H4 (cell line): ENCODE data around the gene KLHL40. TPM values are rescaled to one million over a fixed set of nuclear protein-coding genes. Genes with fewer than 3 reads are reported as not detected.
A peak's percentile ranks its signal among the peaks of the same experiment; 100 is the strongest.

ENCODE experiments used
- DNase-seq: peaks from one replicate; pipeline ENCODE4 v3.0.0-alpha.2; 2015; ENCODE audit warnings: low spot score
- total RNA-seq: library from RNA; depleted of rRNA; stranded (reverse); fragments of >200 nt; shearing (Covaris generic); gene quantifications from 2 replicates; pipeline ENCODE4 v1.2.3, GENCODE V29; 2014

The KLHL40 gene
- total RNA-seq, 1 experiment from 2014 or later, result not detected

DNA sequence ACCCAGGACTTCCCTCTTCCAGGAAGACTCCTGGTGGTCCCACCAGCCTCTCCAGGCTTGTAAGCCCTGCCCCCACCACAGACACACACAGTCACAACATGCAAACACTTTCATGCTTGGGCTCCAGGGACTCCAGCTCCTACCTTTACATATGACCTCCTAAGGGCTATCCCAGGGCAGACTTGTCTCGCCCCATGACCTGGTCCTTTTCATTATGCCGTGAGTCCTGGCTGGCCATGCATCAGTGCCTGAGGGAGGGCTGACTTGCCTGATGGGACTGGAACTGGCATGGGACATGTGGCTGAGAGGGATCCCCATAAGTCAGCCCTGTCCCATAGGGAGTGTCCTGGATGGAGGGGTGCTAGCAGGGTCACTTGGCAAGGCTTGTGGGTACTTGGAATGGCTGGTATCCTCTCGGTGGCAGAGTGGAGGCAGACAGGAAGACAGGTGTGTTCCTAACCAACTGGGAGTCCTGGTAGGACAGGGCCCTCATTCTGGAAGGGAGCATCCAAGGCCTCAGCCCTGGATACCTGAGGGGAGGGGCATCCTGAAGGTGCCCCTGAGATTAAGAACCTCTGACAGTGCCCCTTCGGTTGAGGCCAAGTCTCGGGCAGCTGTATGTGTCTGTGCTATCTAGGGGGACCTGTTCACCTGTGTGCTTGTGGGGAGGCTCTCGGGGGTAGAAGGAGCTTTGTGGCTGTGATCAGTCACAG, 17.8 kb downstream of the KLHL40 start:
- no peak for DNase-seq

- DNase-seq, result no peak
Observed at GRCh38 chr3:42703695-42704025, 18.3 kb downstream of the KLHL40 start.

- DNase-seq, result no peak
Observed at GRCh38 chr3:42704136-42704841, 19.0 kb downstream of the KLHL40 start.

DNA sequence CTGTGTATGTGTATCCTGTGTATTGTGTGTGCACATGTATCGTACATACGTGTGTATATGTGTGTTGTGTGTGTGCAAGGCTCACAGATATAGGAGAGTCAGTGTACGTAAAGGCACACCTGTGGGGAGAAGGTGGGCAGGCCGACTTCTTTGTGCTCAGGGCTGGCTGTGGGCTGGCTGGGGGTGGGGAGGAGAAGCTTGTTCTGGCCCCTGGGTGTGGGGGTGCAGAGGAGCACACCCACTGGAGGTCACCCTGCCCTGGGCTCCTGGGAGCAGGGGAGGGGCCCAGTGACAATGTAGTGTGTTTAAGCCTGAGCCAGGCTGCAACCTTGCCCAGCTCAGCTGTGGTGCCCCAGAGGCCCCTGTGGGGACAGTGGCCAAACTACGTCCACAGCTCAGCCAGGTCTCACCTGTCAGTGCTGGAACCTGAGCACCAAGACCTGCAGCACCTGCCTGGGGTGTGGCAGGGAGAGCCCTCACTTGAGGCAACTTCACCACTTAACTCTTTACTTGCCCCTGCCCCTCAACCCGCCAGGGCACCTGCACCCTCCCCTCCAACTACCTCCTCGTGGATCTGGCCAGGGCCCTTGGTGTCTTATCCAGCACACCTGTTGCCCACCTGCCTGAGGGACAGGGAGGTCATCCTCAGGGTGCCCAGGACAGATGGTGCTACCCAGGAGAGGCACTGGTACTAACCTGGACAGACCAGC, 19.9 kb downstream of the KLHL40 start:
- DNase-seq, result no peak

DNA sequence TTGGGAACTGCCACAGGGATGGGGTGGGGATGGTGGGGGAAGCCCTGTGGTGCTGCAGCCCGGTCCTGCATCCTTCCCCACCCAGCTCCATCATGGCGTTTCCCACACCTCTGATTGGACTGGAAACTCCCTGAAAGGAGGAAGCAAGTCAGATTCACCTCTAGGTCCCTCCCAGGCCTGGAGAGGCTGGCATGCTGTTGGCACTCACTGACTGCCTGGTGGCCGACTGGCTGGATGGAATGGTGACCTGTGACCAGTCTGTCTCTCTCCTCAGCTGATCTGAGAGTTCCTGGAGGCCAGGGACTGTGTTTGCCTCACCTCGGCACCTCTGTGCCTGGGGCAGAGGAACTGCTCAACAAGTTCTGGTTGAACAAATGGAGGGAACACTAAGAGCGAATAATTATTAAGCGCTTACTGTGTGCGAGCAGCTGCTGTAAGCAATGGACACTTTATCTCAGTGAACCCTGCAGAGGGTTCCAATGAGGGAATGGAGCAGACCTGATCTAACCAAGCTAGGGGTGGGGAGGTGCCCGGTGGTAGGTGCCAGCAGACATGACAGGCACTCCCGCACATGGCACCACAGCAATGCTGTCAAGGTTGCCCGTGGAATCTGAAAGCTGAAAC, 20.7 kb downstream of the KLHL40 start:
- no peak for DNase-seq

DNA sequence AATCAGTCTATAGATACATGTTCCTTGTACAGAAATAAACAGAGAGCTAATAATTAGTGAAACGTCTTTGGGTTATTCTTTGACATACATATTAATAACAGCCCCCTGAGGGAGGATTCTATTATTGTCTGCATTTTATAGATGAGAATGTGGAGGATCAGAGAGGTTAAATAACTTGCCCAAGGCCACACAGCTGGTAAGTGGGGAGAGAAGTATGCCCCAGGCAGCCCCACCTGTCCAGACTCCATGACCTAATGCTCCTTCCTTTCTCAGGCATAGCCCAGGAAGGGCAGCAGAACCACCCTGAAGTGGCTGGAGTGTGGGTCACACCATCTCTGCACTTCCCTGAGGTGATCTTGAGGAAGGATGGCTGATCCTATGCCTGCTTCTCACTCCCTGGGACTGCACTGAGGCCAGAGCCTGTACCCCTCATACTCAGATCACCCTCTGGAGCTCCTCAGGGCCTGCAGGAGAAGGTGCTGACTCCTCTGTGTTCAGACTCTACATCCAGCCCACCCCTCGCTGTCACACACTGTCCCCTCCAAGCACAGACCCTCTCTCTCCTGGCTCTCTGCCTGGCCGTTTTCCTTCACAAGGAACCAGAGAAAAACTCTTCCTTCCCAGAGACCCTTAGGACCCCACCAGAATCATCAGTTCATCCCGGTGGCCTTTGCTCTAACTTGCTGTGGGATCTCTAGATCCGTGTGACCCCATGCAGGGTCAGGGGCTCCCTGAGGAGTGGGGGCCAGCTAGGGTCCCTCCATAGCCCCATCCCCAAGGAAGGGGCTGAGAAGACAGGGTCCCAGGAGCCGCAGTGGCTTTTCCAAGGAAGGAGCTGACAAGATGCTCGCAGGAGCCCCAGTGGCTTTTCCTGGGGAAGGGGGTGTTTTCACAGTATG, 21.6 kb downstream of the KLHL40 start:
- DNase-seq, result no peak

GRCh38 chr3:42707620-42708355, 22.5 kb downstream of the KLHL40 start:
- DNase-seq, result no peak

DNA sequence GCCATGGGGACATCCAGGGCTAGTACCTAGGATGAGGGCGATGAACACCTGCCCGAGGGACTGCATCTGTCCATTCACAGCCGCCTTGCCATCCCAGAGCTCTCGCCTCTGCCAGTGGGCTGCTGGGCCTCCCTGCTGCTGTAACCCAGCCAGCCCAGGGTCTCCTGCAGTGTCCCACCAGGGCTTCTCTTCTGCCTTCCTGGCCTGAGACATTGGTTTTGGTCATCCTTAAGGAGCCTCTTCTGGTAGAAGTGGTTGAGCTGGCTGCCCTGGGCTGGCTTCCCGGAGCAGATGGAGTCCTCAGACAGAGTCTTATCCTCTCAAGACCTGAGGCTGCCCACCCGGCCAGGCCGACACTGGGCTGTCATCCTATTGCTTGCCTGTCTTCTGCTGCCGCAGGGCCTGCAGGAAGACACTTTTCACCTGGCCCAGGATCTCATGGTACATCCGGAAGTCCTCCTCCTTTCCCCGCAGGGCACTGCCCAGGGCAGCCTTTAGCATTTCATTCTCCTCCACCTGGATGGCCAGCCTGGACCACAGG, 23.3 kb downstream of the KLHL40 start:
- DNase-seq, result no peak

- DNase-seq, result no peak
Observed at GRCh38 chr3:42709621-42710020, 24.3 kb downstream of the KLHL40 start.

- no peak for DNase-seq
Observed at GRCh38 chr3:42710323-42711021, 25.1 kb downstream of the KLHL40 start.

DNA sequence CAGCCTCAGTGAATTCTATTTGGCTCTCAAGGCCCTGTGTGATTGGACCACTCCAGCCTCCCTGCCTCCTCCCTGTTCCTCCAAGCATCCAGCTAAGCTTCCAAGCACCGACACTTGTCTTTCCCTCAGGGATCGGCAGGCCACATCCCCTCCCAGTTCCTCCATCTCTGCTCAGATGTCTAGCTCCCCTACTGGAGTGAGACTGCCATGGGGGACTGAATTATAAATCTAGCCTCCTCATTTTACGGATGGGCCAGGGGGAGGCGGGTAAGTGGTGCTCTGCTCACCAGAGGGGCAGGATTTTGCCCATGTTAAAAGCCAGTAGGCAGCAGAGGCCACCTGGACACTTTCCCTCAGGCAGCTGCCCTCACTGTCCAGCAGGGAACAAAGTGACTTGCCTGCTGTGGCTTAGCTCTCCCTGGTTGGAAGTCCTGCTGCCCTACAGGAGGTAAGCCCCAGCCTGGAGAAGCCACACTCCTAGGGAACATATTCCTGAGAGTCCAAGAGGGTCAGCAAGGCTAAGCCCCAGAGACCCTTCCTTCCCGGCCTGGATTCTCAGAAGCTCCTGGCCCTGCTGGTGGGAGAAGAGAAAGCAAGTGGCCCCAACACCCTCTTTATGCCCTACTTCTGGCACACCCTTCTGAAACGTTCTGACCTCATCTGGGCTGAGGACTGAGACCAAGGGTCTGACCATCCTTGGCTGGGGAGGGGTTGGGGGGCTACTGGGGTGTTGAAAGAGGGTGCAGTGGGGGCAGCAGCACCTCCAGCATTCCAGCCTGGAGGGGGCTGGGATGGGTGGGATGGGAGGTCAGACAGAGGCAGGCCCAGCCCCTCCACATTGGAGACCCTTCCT, 26.4 kb downstream of the KLHL40 start:
- no peak for DNase-seq

GRCh38 chr3:42712344-42712648, 27.0 kb downstream of the KLHL40 start:
- no peak for DNase-seq

DNA sequence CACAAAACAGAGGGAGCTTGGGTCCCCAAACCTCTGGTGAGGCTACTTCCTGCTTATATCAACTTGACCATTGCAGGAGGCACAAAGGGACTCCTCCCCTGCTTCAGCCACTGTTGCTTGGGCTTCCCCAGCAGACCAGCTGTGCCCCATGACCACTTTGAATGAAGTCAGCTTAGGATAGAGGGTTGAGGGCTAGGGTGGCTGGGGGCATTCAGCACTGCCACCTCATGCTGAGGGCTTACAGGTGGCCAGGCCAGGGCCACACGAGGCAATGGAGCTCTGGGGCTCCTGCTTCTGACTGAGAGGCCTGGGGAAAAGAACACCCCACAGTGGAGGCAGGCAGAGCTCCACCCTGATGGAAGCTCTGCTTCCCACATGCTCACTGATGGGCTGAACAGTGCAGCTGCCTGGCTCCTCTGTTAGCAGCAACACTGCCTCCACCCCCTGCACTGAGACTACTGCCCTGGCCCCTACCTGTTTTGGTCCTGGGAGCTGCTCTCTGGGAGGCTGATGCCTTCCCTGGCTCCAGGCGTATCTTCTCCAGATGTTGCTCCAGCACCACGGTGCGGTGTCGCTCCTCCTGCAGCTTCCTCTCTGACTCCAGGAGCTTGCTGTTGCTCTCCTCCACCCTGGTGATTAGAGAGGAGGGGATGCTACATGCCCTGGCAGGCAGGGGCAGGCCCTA, 27.5 kb downstream of the KLHL40 start:
- no peak for DNase-seq

DNA sequence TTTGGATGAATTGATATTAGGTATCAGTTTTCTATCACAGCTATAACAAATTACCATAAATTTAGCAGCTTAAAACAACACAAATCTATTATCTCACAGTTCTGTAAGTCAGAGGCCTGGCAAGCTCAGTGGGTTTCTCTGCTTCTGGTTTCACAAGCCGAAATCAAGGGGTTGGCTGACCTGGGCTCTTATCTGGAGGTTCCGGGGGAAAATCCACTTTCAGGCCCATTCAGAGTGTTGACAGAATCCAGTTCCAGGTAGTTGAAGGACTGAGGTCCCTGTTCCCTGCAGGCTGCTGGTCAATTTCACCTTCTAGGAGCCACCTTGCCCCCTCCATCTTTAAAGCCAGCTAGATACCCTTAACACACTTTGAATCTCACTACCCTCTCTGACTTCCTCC, 28.4 kb downstream of the KLHL40 start:
- DNase-seq, result no peak

GRCh38 chr3:42714171-42714852, 29.0 kb downstream of the KLHL40 start:
- DNase-seq, result no peak

- peak; percentile 14 for DNase-seq
Observed at GRCh38 chr3:42717306-42717705, 32.0 kb downstream of the KLHL40 start.

GRCh38 chr3:42718338-42718737, 33.0 kb downstream of the KLHL40 start:
- no peak for DNase-seq

- DNase-seq, result no peak
Observed at GRCh38 chr3:42719002-42719401, 33.7 kb downstream of the KLHL40 start.
